Heart left ventricle (tissue), 13 donors: ENCODE data around the gene SLC38A2.

Source experiments
- CTCF ChIP-seq, 12 donors: fragments of 200-600 bp; sonication (generic) in 4 of 12; IDR thresholded peaks; one replicate each; pipeline versions ENCODE4 v1.5.0 to v1.8.0; 2018 to 2022; ENCODE audit warnings: antibody characterized with exemption in 12 of 12, mild to moderate bottlenecking in 5 of 12
- POLR2A ChIP-seq, 2 donors: fragments of 450-650 bp; IDR thresholded peaks; one replicate each; pipeline ENCODE4 v1.6.1; 2017; ENCODE audit warnings: antibody characterized with exemption in 2 of 2, mild to moderate bottlenecking in 2 of 2, moderate library complexity in 2 of 2
- donor health status: ischemic (EF 13 %, LVEDD 7.1; RV severe dilation, severe dysfunction).
- donor health status: DM: no; HTN: yes; CAD: no.
- donor health status: DM: no; HTN: no; CAD: no.
- donor health status: ischemic (EF 25% LVEDD 6.9; RV normal size, moderate dysfunction).
- donor health status: ischemic (EF 25% LVEDD 5.7; RV mildly dilated, moderate dysfunction).
- donor health status: ischemic (EF 35%, LVEDD 5.7; RV mildly dilated, moderate dysfunction).
- donor health status: nonischemic (EF 11% LVEDD 7.7; RV severe dilation, severe dysfunction).
- donor health status: DM: yes; HTN: yes; CAD: no.
- donor health status: PGD.
- donor health status: ischemic (EF 29% LVEDD 5.4; RV normal size, mild dysfunction).
- donor health status: nonischemic (EF 23%, LVEDD 6.1; RV moderate dilation, normal function).

DNA sequence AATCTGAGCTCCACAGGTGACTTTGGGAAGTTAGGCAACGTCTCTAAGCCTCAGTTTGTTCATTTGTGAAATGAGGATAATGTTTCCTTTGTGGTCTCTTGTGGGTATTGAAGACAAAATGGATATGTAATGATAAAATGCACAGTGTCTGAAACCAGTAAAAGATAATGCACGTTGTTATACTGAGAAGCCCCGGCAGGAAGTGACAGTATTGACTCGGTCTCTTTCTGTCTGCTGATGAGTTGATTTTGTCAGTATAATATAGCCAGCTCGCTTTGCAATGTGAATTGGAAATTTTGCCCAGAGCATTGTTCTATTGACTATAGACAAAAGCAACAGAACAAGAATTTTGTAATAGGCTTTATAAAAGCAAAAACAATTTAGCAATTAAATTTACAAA, 54.5 kb downstream of the SLC38A2 start:
- TF ChIP-seq CTCF (IDR thresholded peaks at IDR 0.05) (no peak), POLR2A (IDR thresholded peaks at IDR 0.05) (no peak)
